AG04450 (cell line): Measurements from ENCODE around the gene IFTAP. TPM values are rescaled to one million over a fixed set of nuclear protein-coding genes. Genes with fewer than 3 reads are reported as not detected.

Experiments
- CTCF ChIA-PET: fragments of 300-600, 350-600 bp; formaldehyde crosslinking; extraction: SDS; loops from one replicate; lab custom pipeline; 2022; ENCODE audit warnings: antibody characterized with exemption, inconsistent platforms; lab: Charles Lee
- POLR2A ChIA-PET: fragments of 350-600 bp; formaldehyde crosslinking; extraction: SDS; loops from one replicate; lab custom pipeline; 2021; ENCODE audit warnings: antibody characterized with exemption, inconsistent platforms; lab: Yijun Ruan, JAX
- DNase-seq: peaks from one replicate; pipeline ENCODE4 v3.0.0-alpha.2; 2011; ENCODE audit warnings: low read depth, low spot score
- H3K27ac ChIP-seq: one replicate; pipeline ENCODE4 v1.5.1; 2012; ENCODE audit warnings: low read depth, low read length, control low read depth
- H3K27me3 ChIP-seq: one replicate; pipeline ENCODE4 v1.6.0; 2012; ENCODE audit warnings: low read length; ENCODE audit not compliant: control insufficient read depth, insufficient read depth
- H3K4me3 ChIP-seq: 2 replicates; pipeline ENCODE4 v1.5.1; 2011; ENCODE audit warnings: mild to moderate bottlenecking, low read depth, low read length, control low read depth
- H3K9me3 ChIP-seq: 2 replicates; pipeline ENCODE4 v1.5.1; 2012; ENCODE audit warnings: low read length; ENCODE audit not compliant: control insufficient read depth, insufficient read depth
- polyA plus RNA-seq: library from polyadenylated mRNA; depleted of rRNA; stranded (reverse); fragments of >200 nt; gene quantifications from 2 replicates; pipeline ENCODE4 v1.2.3, GENCODE V29; 2011
- TF ChIP-seq, protein P1 (sequence below): IDR thresholded peaks from 2 replicates; pipeline ENCODE4 v1.5.1; 2011; ENCODE audit warnings: low read depth, low read length, control low read depth, inconsistent platforms

IFTAP gene
- polyA plus RNA-seq, 1 experiment = 56.2 TPM

DNA sequence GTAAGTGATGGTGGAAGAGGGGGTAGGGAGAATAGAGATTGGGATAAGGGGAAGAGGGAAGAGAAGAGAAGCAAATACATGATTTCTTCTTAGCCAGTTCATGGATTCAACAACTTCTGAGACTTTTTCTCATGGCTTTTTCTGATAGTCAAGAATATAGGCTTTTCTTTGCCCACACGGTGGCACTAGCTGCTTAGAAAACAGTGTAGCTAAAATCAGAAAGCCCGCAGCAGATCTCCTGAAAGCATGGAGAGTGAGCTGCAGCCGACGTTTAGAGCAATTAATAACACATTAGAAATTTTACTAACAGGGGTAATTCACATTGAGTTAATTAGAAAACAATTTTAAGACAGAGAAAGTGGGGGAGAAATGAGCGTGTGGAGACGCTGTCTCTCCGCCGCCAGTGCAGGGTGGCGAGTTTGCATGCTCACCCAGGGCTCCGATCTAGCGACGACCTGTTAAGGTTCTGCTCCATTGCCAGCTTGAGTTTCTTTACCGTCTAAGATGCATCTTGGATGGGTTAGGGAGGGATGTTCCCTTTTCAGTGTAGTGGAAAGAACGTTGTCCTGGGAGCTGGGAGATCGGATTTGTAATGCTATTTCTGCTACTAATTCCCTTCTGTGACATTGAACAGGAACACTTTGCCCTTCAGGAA, 29.8 kb upstream of the IFTAP start:
- POLR2A ChIA-PET = no interaction called here

DNA sequence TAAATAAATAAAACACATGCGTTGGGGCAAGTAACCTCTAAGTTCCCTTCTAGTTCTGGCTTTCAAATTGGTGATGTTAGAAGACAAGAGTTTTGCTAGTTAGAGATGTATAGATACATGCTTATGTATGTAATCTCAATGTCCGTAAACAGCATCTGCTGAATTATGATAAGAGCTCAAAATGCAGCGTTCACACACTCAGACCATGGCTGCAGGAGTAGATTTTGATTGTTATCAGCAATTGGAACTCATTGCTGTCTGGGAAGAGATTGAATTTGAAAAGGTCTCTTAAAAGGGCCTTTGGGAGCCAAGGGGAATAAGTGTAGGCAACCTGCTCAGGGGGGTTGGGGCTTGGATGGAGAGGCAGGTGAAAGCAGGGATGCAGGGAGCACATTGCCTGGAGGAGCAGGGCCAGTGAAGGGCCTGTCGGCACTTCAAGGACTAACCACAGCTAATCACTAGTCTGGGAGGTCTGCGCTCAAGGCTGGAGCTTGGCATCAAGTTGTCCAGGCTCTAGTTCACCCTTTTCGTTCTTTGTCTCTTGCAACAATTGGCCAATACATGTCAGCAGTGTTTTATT, 29.2 kb upstream of the IFTAP start:
- H3K4me3 ChIP-seq = no peak overlapping the region
- H3K27me3 ChIP-seq = peaks cover 16% of the 10 kb centered on the region
- CTCF ChIA-PET = interaction anchor here (0.5 to 7.5 kb wide), 36 partner anchors 10 to 501 kb away, joined by 3 to 199 read pairs (median 7); partner anchors contain the start of gene IFTAP

More for the DNA sequence above, 29.8 kb upstream of the IFTAP start:
- H3K4me3 ChIP-seq = peak overlapping the region; percentile 18; the same call in 1 of the 2 replicates
- no peak overlapping the region for H3K27ac ChIP-seq
- peak; percentile 11 for DNase-seq
- H3K9me3 ChIP-seq = no peaks in the 10 kb centered on the region
- peaks cover 16% of the 10 kb centered on the region for H3K27me3 ChIP-seq
- CTCF ChIA-PET = interaction anchor here (0.6 to 7.5 kb wide), 41 partner anchors 10 to 327 kb away, joined by 3 to 199 read pairs (median 6); partner anchors contain the start of gene IFTAP
- TF ChIP-seq, protein P1, sequence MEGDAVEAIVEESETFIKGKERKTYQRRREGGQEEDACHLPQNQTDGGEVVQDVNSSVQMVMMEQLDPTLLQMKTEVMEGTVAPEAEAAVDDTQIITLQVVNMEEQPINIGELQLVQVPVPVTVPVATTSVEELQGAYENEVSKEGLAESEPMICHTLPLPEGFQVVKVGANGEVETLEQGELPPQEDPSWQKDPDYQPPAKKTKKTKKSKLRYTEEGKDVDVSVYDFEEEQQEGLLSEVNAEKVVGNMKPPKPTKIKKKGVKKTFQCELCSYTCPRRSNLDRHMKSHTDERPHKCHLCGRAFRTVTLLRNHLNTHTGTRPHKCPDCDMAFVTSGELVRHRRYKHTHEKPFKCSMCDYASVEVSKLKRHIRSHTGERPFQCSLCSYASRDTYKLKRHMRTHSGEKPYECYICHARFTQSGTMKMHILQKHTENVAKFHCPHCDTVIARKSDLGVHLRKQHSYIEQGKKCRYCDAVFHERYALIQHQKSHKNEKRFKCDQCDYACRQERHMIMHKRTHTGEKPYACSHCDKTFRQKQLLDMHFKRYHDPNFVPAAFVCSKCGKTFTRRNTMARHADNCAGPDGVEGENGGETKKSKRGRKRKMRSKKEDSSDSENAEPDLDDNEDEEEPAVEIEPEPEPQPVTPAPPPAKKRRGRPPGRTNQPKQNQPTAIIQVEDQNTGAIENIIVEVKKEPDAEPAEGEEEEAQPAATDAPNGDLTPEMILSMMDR = peak; percentile 76

DNA sequence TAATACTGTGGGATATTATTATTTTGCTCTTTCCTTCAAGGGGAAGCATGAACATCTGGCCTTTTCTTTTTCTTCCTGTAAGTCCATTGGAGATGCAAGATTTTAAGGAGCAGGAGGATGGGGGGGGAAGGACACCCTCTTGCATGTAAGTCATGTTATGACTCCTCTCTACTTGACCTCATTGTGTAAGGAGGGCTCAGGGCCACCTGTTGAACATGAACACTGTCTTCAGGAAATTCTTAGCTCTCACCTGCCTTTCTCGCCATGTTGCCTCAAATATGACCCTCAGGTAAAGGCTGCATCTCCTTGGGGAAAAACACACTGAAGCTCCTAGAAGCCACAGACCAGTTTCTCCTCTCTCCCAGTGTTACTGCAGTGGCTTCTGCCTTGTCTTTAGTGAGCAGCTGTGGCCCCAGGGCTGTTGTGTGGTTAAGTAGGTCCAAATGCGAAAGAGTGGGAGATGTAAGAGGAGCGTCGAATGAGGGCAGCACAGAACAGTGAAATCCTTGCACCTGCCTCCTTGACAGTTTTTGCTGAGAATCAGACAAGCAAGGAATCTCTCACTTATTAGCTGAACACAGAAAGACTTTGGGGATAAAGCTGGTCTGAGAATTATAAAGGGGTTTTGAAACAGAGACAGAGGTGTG, 27.8 kb upstream of the IFTAP start:
- peaks cover 20% of the 10 kb centered on the region for H3K27me3 ChIP-seq
- ChIA-PET POLR2A (no interaction called here), CTCF (interaction anchor here (2.2 to 7.5 kb wide), 4 partner anchors 8 to 181 kb away, joined by 10 to 199 read pairs (median 105); no protein-coding TSS in a partner anchor)
- TF ChIP-seq, protein P1 = no peak
- no peak for DNase-seq
- H3K9me3 ChIP-seq = no peaks in the 10 kb centered on the region
- no peak overlapping the region for H3K27ac ChIP-seq
- no peak overlapping the region for H3K4me3 ChIP-seq

More for the DNA sequence above, 29.2 kb upstream of the IFTAP start:
- no peak overlapping the region for H3K27ac ChIP-seq
- POLR2A ChIA-PET = no interaction called here
- TF ChIP-seq, protein P1 = no peak
- DNase-seq = no peak
- no peaks in the 10 kb centered on the region for H3K9me3 ChIP-seq

DNA sequence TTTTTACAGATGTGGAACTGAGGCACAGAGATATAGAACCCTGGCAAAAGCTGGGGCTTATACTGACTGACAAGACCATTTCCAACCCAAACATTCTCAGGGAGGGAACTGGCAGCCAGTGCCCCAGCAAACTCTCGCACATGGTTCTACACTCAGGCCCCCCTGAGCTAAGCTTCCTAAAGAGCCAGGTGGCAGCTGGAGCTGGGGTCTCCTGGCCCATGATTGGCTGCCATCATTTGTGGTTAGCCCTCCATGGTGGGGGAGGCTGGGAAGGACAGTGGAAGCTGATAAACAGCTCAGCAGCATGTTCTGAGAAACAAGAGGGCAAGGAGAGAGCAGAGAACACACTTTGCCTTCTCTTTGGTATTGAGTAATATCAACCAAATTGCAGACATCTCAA, 26.6 kb upstream of the IFTAP start, which contains the start of gene RAG1:
RAG1 (plus strand) TSS at position 314 of the 400 bp plus-strand sequence. CDS start 5,298 bp downstream, outside the sequence.
- peaks cover 24% of the 10 kb centered on the region for H3K27me3 ChIP-seq
- H3K27ac ChIP-seq = no peak within 1 kb of the TSS
- CTCF ChIA-PET = interaction anchor here (1.1 kb wide), 1 partner anchor 179 kb away, joined by 8 read pairs; no protein-coding TSS in a partner anchor
- DNase-seq = no peak
- no peaks in the 10 kb centered on the region for H3K9me3 ChIP-seq
- TF ChIP-seq, protein P1 = no peak
- POLR2A ChIA-PET = no interaction called here
- no peak within 1 kb of the TSS for H3K4me3 ChIP-seq
